NB4 (cell line): ENCODE data around the gene ANKLE1.

ENCODE experiments used
- CTCF ChIP-seq: IDR thresholded peaks from one replicate; pipeline ENCODE4 v1.5.1; 2012; ENCODE audit warnings: low read depth, low read length
- POLR2A ChIP-seq: IDR thresholded peaks from 2 replicates; pipeline ENCODE4 v1.6.1; 2011; ENCODE audit warnings: mild to moderate bottlenecking; ENCODE audit not compliant: insufficient read length; ENCODE audit errors: extremely low read depth
- TF ChIP-seq, protein P1 (sequence below): IDR thresholded peaks from 2 replicates; pipeline ENCODE4 v1.6.1; 2011; ENCODE audit warnings: low read depth, low read length

DNA sequence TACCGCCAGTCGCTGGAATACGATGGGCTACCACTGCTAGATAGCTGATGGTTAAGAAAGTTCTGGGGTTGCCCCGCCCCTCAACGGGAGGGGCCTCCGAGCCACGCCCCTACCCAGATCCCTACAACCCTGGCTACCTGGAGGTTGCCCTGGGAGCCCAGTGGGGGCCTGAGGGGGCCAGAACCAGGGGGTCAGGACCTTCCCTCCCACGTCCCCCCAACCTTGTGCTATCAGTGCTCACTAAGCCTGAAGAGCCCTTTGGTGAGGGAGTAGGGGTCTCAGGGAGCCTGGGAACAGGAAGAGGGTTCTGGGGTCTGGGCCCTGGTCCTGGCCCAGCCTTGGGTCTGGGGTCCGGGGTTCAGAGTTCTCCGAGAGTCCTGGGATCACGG, 46.8 kb upstream of the ANKLE1 start:
- peak; percentile 29 for TF ChIP-seq POLR2A
- TF ChIP-seq CTCF: no peak
- TF ChIP-seq, protein P1, sequence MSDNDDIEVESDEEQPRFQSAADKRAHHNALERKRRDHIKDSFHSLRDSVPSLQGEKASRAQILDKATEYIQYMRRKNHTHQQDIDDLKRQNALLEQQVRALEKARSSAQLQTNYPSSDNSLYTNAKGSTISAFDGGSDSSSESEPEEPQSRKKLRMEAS: no peak
